CD14-positive monocyte (primary cell): ENCODE measurements around the gene PDGFA. TPM values are rescaled to one million over a fixed set of nuclear protein-coding genes. Genes with fewer than 3 reads are reported as not detected.
A peak's percentile ranks its signal among the peaks of the same experiment; 100 is the strongest.

Experiments
- DNase-seq, 3 donors: peaks; one replicate each; pipeline ENCODE4 v3.0.0-alpha.2; 2011 to 2022
- H2AFZ ChIP-seq: 2 replicates; pipeline ENCODE4 v1.6.0; 2012; ENCODE audit warnings: mild to moderate bottlenecking, low read depth, low read length, inconsistent platforms; ENCODE audit not compliant: insufficient read depth, poor library complexity, severe bottlenecking
- H3K27ac ChIP-seq, 2 donors: 1 replicate in 1 of 2; 2 replicates in 1 of 2; pipeline ENCODE4 v1.5.1; 2012 to 2013; ENCODE audit warnings: low read length in 2 of 2, control low read depth in 1 of 2, inconsistent platforms in 1 of 2, low read depth in 1 of 2, mild to moderate bottlenecking in 1 of 2
- H3K27me3 ChIP-seq, 2 donors: one replicate each; pipeline versions ENCODE4 v1.6.0 to v1.6.1; 2011 to 2013; ENCODE audit warnings: low read length in 2 of 2; ENCODE audit not compliant: control insufficient read depth in 2 of 2, insufficient read depth in 2 of 2
- H3K36me3 ChIP-seq, 2 donors: replicated peaks in 1 of 2; 1 replicate in 1 of 2; 2 replicates in 1 of 2; pipeline versions ENCODE4 v1.5.1 to v1.6.1; 2012 to 2013; ENCODE audit warnings: low read length in 2 of 2, control low read depth in 1 of 2, inconsistent platforms in 1 of 2, mild to moderate bottlenecking in 1 of 2; ENCODE audit not compliant: insufficient read depth in 2 of 2, control insufficient read depth in 1 of 2
- H3K4me1 ChIP-seq, 2 donors: 1 replicate in 1 of 2; 2 replicates in 1 of 2; pipeline versions ENCODE4 v1.5.1 to v1.6.1; 2012 to 2013; ENCODE audit warnings: low read length in 2 of 2, control low read depth in 1 of 2, inconsistent platforms in 1 of 2, mild to moderate bottlenecking in 1 of 2, moderate library complexity in 1 of 2; ENCODE audit not compliant: insufficient read depth in 2 of 2, control insufficient read depth in 1 of 2
- H3K4me2 ChIP-seq: replicated peaks from 2 replicates; pipeline ENCODE3; 2012; ENCODE audit warnings: low read length, moderate library complexity, mild to moderate bottlenecking; ENCODE audit not compliant: poor library complexity, severe bottlenecking; ENCODE audit errors: extremely low read depth
- H3K4me3 ChIP-seq, 3 experiments: fragments of 200-600 bp in 1 of 3; sonication (generic) in 1 of 3; replicated peaks in 1 of 3; 1 replicate in 2 of 3; 2 replicates in 1 of 3; pipeline ENCODE4 v1.5.1; 2011 to 2013; ENCODE audit warnings: low read length in 3 of 3, mild to moderate bottlenecking in 3 of 3, control low read depth in 2 of 3, low read depth in 2 of 3, inconsistent platforms in 1 of 3, moderate library complexity in 1 of 3
- H3K79me2 ChIP-seq: 2 replicates; pipeline ENCODE4 v1.6.0; 2012; ENCODE audit warnings: mild to moderate bottlenecking, control low read depth, inconsistent platforms, low read length, moderate library complexity; ENCODE audit not compliant: insufficient read depth
- H3K9ac ChIP-seq: 2 replicates; pipeline ENCODE4 v1.6.0; 2017; ENCODE audit warnings: low read length, mild to moderate bottlenecking; ENCODE audit not compliant: insufficient read depth, poor library complexity, severe bottlenecking
- H3K9me3 ChIP-seq, 2 donors: replicated peaks in 1 of 2; 1 replicate in 1 of 2; 2 replicates in 1 of 2; pipeline versions ENCODE4 v1.5.1 to v1.6.1; 2012 to 2013; ENCODE audit warnings: low read length in 2 of 2, control low read depth in 1 of 2; ENCODE audit not compliant: control insufficient read depth in 1 of 2, insufficient read depth in 1 of 2
- H4K20me1 ChIP-seq: 2 replicates; pipeline ENCODE4 v1.6.0; 2012; ENCODE audit warnings: mild to moderate bottlenecking, low read length, control low read depth, moderate library complexity; ENCODE audit not compliant: insufficient read depth
- H3K27ac Mint-ChIP-seq, 7 donors: one replicate each; pipeline ENCODE4 v1.8.0; 2020; ENCODE audit warnings: mild to moderate bottlenecking in 7 of 7, mixed read lengths in 7 of 7, moderate library complexity in 6 of 7, inconsistent platforms in 2 of 7
- H3K27me3 Mint-ChIP-seq, 3 donors: one replicate each; pipeline ENCODE4 v1.8.0; 2021 to 2022; ENCODE audit warnings: low read depth in 3 of 3, mild to moderate bottlenecking in 3 of 3, mixed read lengths in 3 of 3, moderate library complexity in 3 of 3, inconsistent platforms in 1 of 3
- H3K36me3 Mint-ChIP-seq, 2 donors: one replicate each; pipeline ENCODE4 v1.8.0; 2020; ENCODE audit warnings: mixed read lengths in 2 of 2, inconsistent platforms in 1 of 2, mild to moderate bottlenecking in 1 of 2
- H3K4me1 Mint-ChIP-seq: one replicate; pipeline ENCODE4 v1.8.0; 2020; ENCODE audit warnings: mild to moderate bottlenecking, mixed read lengths
- H3K4me3 Mint-ChIP-seq, 2 donors: one replicate each; pipeline ENCODE4 v1.8.0; 2020; ENCODE audit warnings: mild to moderate bottlenecking in 2 of 2, mixed read lengths in 2 of 2, moderate library complexity in 1 of 2
- H3K9me3 Mint-ChIP-seq, 7 donors: one replicate each; pipeline ENCODE4 v1.8.0; 2020 to 2022; ENCODE audit warnings: mixed read lengths in 7 of 7, mild to moderate bottlenecking in 6 of 7, moderate library complexity in 6 of 7, inconsistent platforms in 2 of 7
- CTCF ChIP-seq: fragments of 200-600 bp; IDR thresholded peaks from one replicate; pipeline ENCODE4 v1.8.0; 2022; ENCODE audit warnings: antibody characterized with exemption, mild to moderate bottlenecking
- WGBS: methylation state at CpG from one replicate; pipeline ENCODE4 v1.1.5; 2013; ENCODE audit warnings: missing lambda C conversion rate; ENCODE audit not compliant: insufficient coverage; 5-methylcytosine and 5-hydroxymethylcytosine counted together
- intact Hi-C, 2 donors: fragments of 100-400 bp; cut with micrococcal nuclease; formaldehyde crosslinking; loops; one replicate each; pipeline versions ENCODE4 v1.15.0 to v1.15.1; 2023
- polyA plus RNA-seq, 3 donors: library from polyadenylated mRNA; depleted of rRNA in 1 of 3; unstranded in 2 of 3; stranded (reverse) in 1 of 3; fragments of 300-500 nt in 2 of 3; fragments of >200 nt in 1 of 3; fragmentation: Illumina TruSeq in 2 of 3; gene quantifications; 1 replicate in 2 of 3; 2 replicates in 1 of 3; pipeline ENCODE4 v1.2.3, GENCODE V29; 2012 to 2021

PDGFA gene
- polyA plus RNA-seq, 3 donors: 0.29 TPM; not detected in 2

GRCh38 chr7:562789-563628 is 43.4 kb upstream of the PDGFA start:
- Histone ChIP-seq H3K27ac (no peak overlapping the region), H3K9ac (no peak overlapping the region), H2AFZ (no peak overlapping the region), H3K27me3 (no peaks in the 10 kb centered on the region), H3K4me1 (no peaks in the 10 kb centered on the region), H3K79me2 (no peaks in the 10 kb centered on the region), H3K4me3 (no peak overlapping the region), H3K36me3 (no peaks in the 10 kb centered on the region), H4K20me1 (no peaks in the 10 kb centered on the region), H3K4me2 (no peak overlapping the region), H3K9me3 (no peaks in the 10 kb centered on the region)
- Mint-ChIP-seq H3K36me3 (no peaks in the 10 kb centered on the region), H3K27me3 (peaks cover 1 to 6% (median 2%) of the 10 kb centered on the region in 3 donors), H3K27ac (peak overlapping the region in 1 of 7 donors; percentile 31), H3K4me1 (no peaks in the 10 kb centered on the region), H3K4me3 (no peak overlapping the region), H3K9me3 (peaks cover 0 to 5% (median 0%) of the 10 kb centered on the region in 7 donors)
- intact Hi-C loops: no loop called here
- WGBS: 93% methylated on average over 15 of the region's 17 CpGs
- TF ChIP-seq CTCF: no peak
- no peak for DNase-seq

GRCh38 chr7:562374-562675 is 42.7 kb upstream of the PDGFA start:
- Mint-ChIP-seq H3K4me1 (no peaks in the 10 kb centered on the region), H3K27me3 (peaks cover 1 to 6% (median 2%) of the 10 kb centered on the region in 3 donors), H3K9me3 (peaks cover 0 to 5% (median under 1%) of the 10 kb centered on the region in 7 donors), H3K27ac (no peak overlapping the region), H3K36me3 (no peaks in the 10 kb centered on the region), H3K4me3 (no peak overlapping the region)
- Histone ChIP-seq H3K9me3 (no peaks in the 10 kb centered on the region), H3K79me2 (no peaks in the 10 kb centered on the region), H3K27ac (no peak overlapping the region), H2AFZ (no peak overlapping the region), H3K36me3 (no peaks in the 10 kb centered on the region), H3K9ac (no peak overlapping the region), H4K20me1 (no peaks in the 10 kb centered on the region), H3K4me3 (no peak overlapping the region), H3K4me1 (no peaks in the 10 kb centered on the region), H3K4me2 (no peak overlapping the region), H3K27me3 (no peaks in the 10 kb centered on the region)
- no peak for DNase-seq
- intact Hi-C loops: no loop called here
- 83% methylated on average over 7 of the region's 7 CpGs for WGBS
- TF ChIP-seq CTCF: no peak
